ENCODE results near the gene RNASE7.

- TF ChIP-seq CTCF (IDR thresholded peaks at IDR 0.05) (no peak), POLR2A (IDR thresholded peaks at IDR 0.05) (no peak)
Measured at GRCh38 chr14:21084396-21084795, 42.2 kb downstream of the RNASE7 start.
